Stimulated activated effector memory CD8-positive, alpha-beta T cell treated with anti-CD3 and anti-CD28 coated beads, Interleukin-12 subunit alpha, Interleukin-12 subunit beta, amount 100 ng/mL, for 72 hours (primary cell): ENCODE data around the gene MS4A18.
"Not testable (repeated sequence)": the region's sequence is repeated elsewhere in the genome, so short reads cannot be mapped to it uniquely, and the experiment has no call there.

Experiments used
- ATAC-seq: fragments of 150-1000 bp; cut with Tn5 transposase; 2 replicates; pipeline ENCODE4 v1.10.0; 2021
- DNase-seq, 2 donors: peaks; one replicate each; pipeline ENCODE4 v3.0.0; 2021 to 2022; ENCODE audit warnings: low spot score in 2 of 2
- H3K27ac Mint-ChIP-seq: one replicate; pipeline ENCODE4 v1.8.0; 2022; ENCODE audit warnings: mild to moderate bottlenecking, mixed read lengths
- H3K36me3 Mint-ChIP-seq: one replicate; pipeline ENCODE4 v1.8.0; 2022; ENCODE audit warnings: mild to moderate bottlenecking, mixed read lengths
- H3K4me1 Mint-ChIP-seq: one replicate; pipeline ENCODE4 v1.8.0; 2022; ENCODE audit warnings: mixed read lengths
- H3K4me3 Mint-ChIP-seq: one replicate; pipeline ENCODE4 v1.8.0; 2022; ENCODE audit warnings: mild to moderate bottlenecking, mixed read lengths
- H3K9me3 Mint-ChIP-seq: one replicate; pipeline ENCODE4 v1.8.0; 2022; ENCODE audit warnings: mixed read lengths

The MS4A18 gene

DNA sequence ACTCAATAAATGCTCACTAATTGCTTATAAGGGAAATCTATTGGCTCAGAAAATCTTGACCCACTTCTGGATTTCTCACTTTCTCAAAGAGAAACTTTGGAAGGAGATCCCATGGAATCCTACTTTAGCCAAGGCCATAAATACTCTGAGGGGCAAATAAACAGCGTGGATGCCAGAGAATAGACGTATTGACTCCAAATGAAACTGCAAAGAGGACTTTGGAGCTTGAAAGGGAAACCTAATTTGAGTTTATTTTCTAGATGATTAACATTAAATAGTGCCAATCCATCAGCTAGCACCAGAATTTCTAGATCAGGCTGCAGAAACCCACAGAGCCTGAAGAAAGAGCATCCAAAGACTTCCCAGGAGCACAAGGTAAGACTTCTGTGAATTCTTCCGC lies at the start of gene MS4A18:
MS4A18 (plus strand) TSS at position 301 of the 400 bp plus-strand sequence.
- H3K9me3 Mint-ChIP-seq = no peaks in the 10 kb centered on the region

DNA sequence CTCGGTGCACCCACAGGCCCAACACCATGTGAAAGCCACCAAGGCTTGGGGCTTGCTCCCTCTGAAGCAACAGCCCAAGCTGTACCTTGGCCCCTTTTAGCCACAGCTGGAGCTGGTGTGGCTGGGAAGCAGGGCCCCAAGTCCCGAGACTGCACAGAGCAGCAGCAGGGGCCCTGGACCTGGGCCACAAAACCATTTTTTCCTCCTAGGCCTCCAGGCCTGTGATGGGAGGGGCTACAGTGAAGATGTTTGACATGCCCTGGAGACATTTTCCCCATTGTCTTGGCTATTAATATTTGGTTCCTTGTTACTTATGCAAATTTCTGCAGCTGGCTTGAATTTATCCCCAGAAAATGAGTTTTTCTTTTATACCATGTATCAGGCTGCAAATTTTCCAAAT lies 46.3 kb upstream of the MS4A18 start:
- H3K4me1 Mint-ChIP-seq, H3K4me3 Mint-ChIP-seq, H3K27ac Mint-ChIP-seq, ATAC-seq, DNase-seq, H3K36me3 Mint-ChIP-seq: not testable (repeated sequence)
- H3K9me3 Mint-ChIP-seq = peaks cover 11% of the 10 kb centered on the region

More for the DNA sequence above, at the start of gene MS4A18:
- Mint-ChIP-seq H3K27ac (no peak within 1 kb of the TSS), H3K4me3 (no peak within 1 kb of the TSS), H3K4me1 (no peaks in the 10 kb centered on the region), H3K36me3 (no peaks in the 10 kb centered on the region)
- DNase-seq = no peak
- ATAC-seq = no peak

DNA sequence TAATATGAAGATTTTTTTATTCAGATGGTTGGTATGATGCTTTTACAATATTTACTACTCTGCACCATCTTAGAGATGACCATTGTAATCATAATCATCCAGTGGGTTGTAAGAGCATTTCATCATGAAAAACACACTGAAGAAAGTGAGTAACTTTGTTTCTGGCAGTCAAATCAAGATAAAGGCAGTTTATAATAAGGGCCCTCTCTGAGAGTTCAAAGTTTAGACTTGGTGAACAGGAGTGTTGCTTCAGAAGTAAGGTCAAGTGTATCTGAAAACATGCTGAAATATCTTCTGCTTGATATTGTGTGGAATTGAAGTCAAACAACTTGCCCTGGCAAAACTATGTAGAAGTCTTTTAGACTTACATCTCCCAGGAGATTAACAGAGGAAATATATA lies 44.6 kb upstream of the MS4A18 start:
- Mint-ChIP-seq H3K36me3 (no peaks in the 10 kb centered on the region), H3K9me3 (peaks cover 11% of the 10 kb centered on the region), H3K4me1 (no peaks in the 10 kb centered on the region), H3K4me3 (no peak overlapping the region), H3K27ac (no peak overlapping the region)
- ATAC-seq (no peak), DNase-seq (no peak)

GRCh38 chr11:60680455-60681119 lies 43.9 kb upstream of the MS4A18 start:
- Mint-ChIP-seq H3K4me3 (no peak overlapping the region), H3K4me1 (no peaks in the 10 kb centered on the region), H3K36me3 (no peaks in the 10 kb centered on the region), H3K9me3 (peaks cover 11% of the 10 kb centered on the region), H3K27ac (no peak overlapping the region)
- DNase-seq = no peak
- ATAC-seq = no peak

DNA sequence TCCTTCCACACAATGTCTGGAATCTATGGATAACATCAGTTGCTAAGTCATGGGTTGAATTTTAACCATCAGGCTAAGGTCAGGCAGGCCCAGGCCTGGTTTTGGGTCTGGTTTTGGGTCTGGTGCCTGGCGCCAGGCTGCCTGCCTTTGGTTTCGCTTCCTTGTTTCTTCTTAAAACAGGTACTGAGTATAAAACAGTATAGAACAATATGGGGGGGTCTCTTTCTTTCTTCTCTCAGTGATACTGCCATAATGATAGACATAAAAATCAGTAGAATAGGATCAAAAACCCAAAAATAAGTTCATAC lies 40.0 kb upstream of the MS4A18 start:
- DNase-seq, H3K36me3 Mint-ChIP-seq, H3K9me3 Mint-ChIP-seq, H3K4me1 Mint-ChIP-seq, H3K27ac Mint-ChIP-seq, H3K4me3 Mint-ChIP-seq, ATAC-seq: not testable (repeated sequence)

- Mint-ChIP-seq H3K4me3 (no peak overlapping the region), H3K4me1 (no peaks in the 10 kb centered on the region), H3K9me3 (no peaks in the 10 kb centered on the region), H3K36me3 (no peaks in the 10 kb centered on the region), H3K27ac (no peak overlapping the region)
- DNase-seq = no peak
- no peak for ATAC-seq
These were observed 32.9 kb upstream of the MS4A18 start for GRCh38 chr11:60691661-60692060.

DNA sequence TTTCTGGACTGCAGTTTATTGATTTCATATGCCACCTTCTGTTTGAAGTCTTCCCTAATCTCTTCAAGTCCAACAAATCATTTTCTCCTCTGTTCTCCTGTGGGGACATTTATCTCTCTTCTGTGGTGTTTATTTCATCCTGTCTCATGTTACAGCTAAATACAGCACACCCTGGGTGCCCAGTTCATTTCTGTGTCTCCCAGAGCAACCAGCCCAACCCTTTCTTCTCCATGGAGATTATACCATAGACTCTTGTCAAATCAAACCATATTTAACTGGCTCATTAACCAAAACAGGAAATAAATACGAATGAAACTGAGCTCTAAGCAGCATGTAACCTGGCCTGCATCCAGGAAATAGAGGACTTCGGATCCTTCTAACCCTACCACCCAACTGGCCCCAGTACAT lies 25.2 kb upstream of the MS4A18 start, which contains the start of gene MS4A8:
MS4A8 (plus strand) TSS at position 329 of the 408 bp plus-strand sequence. CDS start 1,249 bp downstream, outside the sequence.
- Mint-ChIP-seq H3K9me3 (no peaks in the 10 kb centered on the region), H3K4me1 (no peaks in the 10 kb centered on the region), H3K27ac (no peak within 1 kb of the TSS), H3K36me3 (no peaks in the 10 kb centered on the region), H3K4me3 (no peak within 1 kb of the TSS)
- ATAC-seq (no peak), DNase-seq (no peak)

- ATAC-seq (no peak), DNase-seq (no peak)
- H3K27ac Mint-ChIP-seq = no peak overlapping the region
- H3K4me3 Mint-ChIP-seq = no peak overlapping the region
- H3K4me1 Mint-ChIP-seq = no peaks in the 10 kb centered on the region
- no peaks in the 10 kb centered on the region for H3K9me3 Mint-ChIP-seq
- H3K36me3 Mint-ChIP-seq = no peaks in the 10 kb centered on the region
These were observed 24.6 kb upstream of the MS4A18 start for GRCh38 chr11:60699936-60700335.

DNA sequence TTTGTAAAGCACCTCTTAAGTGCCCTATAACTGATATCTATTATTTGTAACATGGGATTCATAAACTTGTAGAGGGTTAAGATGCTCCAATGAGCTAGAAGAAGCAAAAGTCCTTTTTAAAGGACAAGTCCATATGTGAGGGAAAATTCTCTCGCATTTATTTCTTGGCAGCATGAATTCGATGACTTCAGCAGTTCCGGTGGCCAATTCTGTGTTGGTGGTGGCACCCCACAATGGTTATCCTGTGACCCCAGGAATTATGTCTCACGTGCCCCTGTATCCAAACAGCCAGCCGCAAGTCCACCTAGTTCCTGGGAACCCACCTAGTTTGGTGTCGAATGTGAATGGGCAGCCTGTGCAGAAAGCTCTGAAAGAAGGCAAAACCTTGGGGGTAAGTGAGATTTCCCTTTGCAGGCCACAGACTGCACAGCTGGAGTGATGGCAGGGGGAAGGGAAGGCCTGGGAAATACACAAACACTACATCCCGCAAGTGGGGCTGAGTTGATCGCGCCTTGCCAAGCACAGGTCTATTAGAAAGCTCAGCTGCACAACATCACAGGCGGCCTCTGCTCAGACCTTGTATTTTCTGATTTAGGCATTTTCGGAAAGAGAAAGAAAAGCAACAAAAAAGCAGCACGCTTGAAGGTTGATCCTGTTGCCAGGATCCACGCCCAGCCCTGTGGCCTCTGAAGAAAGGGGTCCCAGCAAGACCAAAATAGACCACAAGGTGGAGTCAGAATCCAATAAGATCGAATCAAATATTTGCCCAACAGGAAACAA lies 23.6 kb upstream of the MS4A18 start:
- peak in 1 of 2 donors; percentile 55 for DNase-seq
- no peak overlapping the region for H3K4me3 Mint-ChIP-seq
- H3K27ac Mint-ChIP-seq = no peak overlapping the region
- H3K4me1 Mint-ChIP-seq = no peaks in the 10 kb centered on the region
- ATAC-seq = no peak
- H3K9me3 Mint-ChIP-seq = no peaks in the 10 kb centered on the region
- no peaks in the 10 kb centered on the region for H3K36me3 Mint-ChIP-seq

DNA sequence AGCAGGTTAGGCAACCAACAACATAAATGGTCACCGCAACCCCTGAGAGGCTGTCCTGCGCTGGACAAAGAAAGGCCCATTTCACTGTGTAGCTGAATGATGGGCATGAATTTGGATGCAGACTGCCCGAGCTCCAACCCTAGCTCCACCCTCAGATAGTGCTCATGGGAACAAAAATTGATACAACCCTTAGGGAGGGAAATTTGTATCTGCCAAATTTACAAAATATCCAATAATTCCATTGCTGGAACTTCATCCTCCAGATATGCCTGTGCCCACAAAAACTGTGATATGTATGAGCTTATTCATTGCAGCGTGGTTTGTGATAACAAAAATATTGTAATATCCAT lies 23.1 kb upstream of the MS4A18 start:
- DNase-seq = no peak
- no peak overlapping the region for H3K4me3 Mint-ChIP-seq
- no peaks in the 10 kb centered on the region for H3K36me3 Mint-ChIP-seq
- ATAC-seq = no peak
- no peaks in the 10 kb centered on the region for H3K9me3 Mint-ChIP-seq
- no peak overlapping the region for H3K27ac Mint-ChIP-seq
- no peaks in the 10 kb centered on the region for H3K4me1 Mint-ChIP-seq

DNA sequence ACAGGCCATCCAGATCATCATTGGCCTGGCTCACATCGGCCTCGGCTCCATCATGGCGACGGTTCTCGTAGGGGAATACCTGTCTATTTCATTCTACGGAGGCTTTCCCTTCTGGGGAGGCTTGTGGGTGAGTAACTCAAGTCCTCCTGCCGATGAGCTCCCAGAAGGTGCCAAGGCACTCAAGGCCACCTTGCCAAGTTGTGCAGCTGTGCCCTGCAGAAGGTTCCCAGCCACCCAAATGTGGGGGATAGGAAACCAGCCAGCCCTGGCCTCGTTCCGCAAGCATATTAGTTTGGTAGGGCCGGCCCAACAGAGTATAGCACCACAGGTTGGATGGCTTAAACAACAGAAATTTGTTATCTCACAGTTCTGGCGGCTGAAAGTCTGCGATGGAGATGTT lies 21.1 kb upstream of the MS4A18 start:
- Mint-ChIP-seq H3K4me1 (no peaks in the 10 kb centered on the region), H3K9me3 (no peaks in the 10 kb centered on the region), H3K36me3 (no peaks in the 10 kb centered on the region), H3K27ac (no peak overlapping the region), H3K4me3 (no peak overlapping the region)
- no peak for ATAC-seq
- DNase-seq = peak in 1 of 2 donors; percentile 30

DNA sequence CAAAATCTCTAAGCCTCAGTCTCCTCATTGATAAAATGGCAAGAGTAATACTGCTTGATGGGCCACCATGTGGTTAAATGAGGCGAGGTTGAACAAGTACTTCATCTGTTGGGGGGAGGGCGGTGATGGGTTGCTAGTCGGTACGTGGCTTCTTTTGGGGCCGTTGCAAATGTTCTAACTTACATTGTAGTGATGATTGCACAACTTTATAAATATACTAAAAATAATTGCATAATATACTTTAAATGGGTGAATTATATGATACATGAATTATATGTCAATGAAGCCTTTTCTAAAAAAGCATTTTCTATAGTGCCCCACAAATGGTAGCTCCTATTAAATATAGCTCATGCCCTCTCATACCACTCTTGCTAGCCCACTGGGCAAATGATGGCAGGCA lies 18.6 kb upstream of the MS4A18 start:
- no peak overlapping the region for H3K4me3 Mint-ChIP-seq
- ATAC-seq (no peak), DNase-seq (no peak)
- no peaks in the 10 kb centered on the region for H3K9me3 Mint-ChIP-seq
- H3K36me3 Mint-ChIP-seq = no peaks in the 10 kb centered on the region
- no peaks in the 10 kb centered on the region for H3K4me1 Mint-ChIP-seq
- no peak overlapping the region for H3K27ac Mint-ChIP-seq

DNA sequence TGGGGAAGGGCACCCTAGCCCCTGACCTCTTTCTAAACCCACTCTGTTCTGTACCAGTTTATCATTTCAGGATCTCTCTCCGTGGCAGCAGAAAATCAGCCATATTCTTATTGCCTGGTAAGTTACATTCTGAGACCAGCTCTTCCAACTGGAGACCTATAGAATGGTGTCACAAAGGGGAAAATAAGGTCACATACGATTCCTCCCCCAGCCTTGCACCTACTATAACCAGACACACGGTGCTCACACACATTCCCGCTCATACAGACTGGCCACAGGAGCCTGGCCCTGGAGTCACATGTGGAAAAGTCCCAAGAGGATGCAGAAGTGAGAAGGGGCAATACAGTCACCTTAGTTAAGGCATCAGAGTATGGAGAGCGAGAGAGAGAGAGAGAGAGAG lies 17.6 kb upstream of the MS4A18 start:
- H3K27ac Mint-ChIP-seq = no peak overlapping the region
- ATAC-seq = no peak
- H3K4me3 Mint-ChIP-seq = no peak overlapping the region
- H3K36me3 Mint-ChIP-seq = no peaks in the 10 kb centered on the region
- H3K9me3 Mint-ChIP-seq = no peaks in the 10 kb centered on the region
- no peaks in the 10 kb centered on the region for H3K4me1 Mint-ChIP-seq
- DNase-seq = no peak

- ATAC-seq (no peak), DNase-seq (no peak)
- Mint-ChIP-seq H3K9me3 (no peaks in the 10 kb centered on the region), H3K27ac (no peak overlapping the region), H3K4me1 (no peaks in the 10 kb centered on the region), H3K4me3 (no peak overlapping the region), H3K36me3 (no peaks in the 10 kb centered on the region)
These were observed 14.0 kb upstream of the MS4A18 start for GRCh38 chr11:60710482-60710881.

GRCh38 chr11:60711276-60711675 lies 13.2 kb upstream of the MS4A18 start:
- Mint-ChIP-seq H3K9me3 (no peaks in the 10 kb centered on the region), H3K4me3 (no peak overlapping the region), H3K36me3 (no peaks in the 10 kb centered on the region), H3K4me1 (no peaks in the 10 kb centered on the region), H3K27ac (no peak overlapping the region)
- DNase-seq (no peak), ATAC-seq (no peak)

DNA sequence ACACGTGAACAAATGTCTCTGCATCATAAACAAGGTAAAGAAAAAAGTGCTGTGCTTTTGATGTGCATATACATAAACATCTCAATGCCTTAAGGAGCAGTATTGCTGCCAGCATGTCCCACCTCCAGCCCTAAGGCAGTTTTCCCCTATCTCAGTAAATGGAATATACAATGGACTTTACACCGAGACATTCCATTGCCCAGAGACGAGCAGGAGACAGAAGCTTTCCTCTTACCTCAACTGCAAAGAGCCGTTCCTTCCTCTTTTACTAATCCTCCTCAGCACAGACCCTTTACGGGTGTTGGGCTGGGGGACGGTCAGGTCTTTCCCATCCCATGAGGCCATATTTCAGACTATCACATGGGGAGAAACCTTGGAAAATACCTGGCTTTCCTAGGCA lies 11.1 kb upstream of the MS4A18 start:
- not testable (repeated sequence) for H3K27ac Mint-ChIP-seq, H3K4me1 Mint-ChIP-seq, H3K4me3 Mint-ChIP-seq, ATAC-seq, H3K9me3 Mint-ChIP-seq, DNase-seq, H3K36me3 Mint-ChIP-seq
